H9 (cell line): ENCODE measurements around the gene SCN7A. TPM values are rescaled to one million over a fixed set of nuclear protein-coding genes. Genes with fewer than 3 reads are reported as not detected.

ENCODE experiments used
- DNase-seq: peaks from one replicate; pipeline ENCODE4 v3.0.0-alpha.2; 2017
- H2AFZ ChIP-seq: one replicate; pipeline ENCODE4 v1.6.1; 2013; ENCODE audit warnings: mild to moderate bottlenecking, low read length, control low read depth, moderate library complexity
- H2AK5ac ChIP-seq: 2 replicates; pipeline ENCODE4 v1.6.1; 2013; ENCODE audit warnings: low read length, control low read depth, mixed read lengths; ENCODE audit not compliant: insufficient read length
- H2BK120ac ChIP-seq: one replicate; pipeline ENCODE4 v1.6.1; 2013; ENCODE audit warnings: low read depth, mild to moderate bottlenecking, low read length, control low read depth, inconsistent platforms; ENCODE audit not compliant: poor library complexity, severe bottlenecking
- H2BK12ac ChIP-seq: 2 replicates; pipeline ENCODE4 v1.6.1; 2013; ENCODE audit warnings: low read length, control low read depth, mixed read lengths, low read depth; ENCODE audit not compliant: insufficient read length
- H2BK15ac ChIP-seq: 2 replicates; pipeline ENCODE4 v1.6.1; 2013; ENCODE audit warnings: low read depth, low read length, control low read depth
- H2BK20ac ChIP-seq: one replicate; pipeline ENCODE4 v1.6.1; 2013; ENCODE audit warnings: low read depth, mild to moderate bottlenecking, low read length, control low read depth, inconsistent platforms; ENCODE audit not compliant: poor library complexity, severe bottlenecking
- H2BK5ac ChIP-seq: 2 replicates; pipeline ENCODE4 v1.6.1; 2013; ENCODE audit warnings: low read length, control low read depth, mixed read lengths; ENCODE audit not compliant: insufficient read length
- H3K14ac ChIP-seq: 2 replicates; pipeline ENCODE4 v1.6.1; 2013; ENCODE audit warnings: low read length, control low read depth; ENCODE audit not compliant: insufficient read depth
- H3K18ac ChIP-seq: 2 replicates; pipeline ENCODE4 v1.6.1; 2013; ENCODE audit warnings: low read depth, mild to moderate bottlenecking, mixed read lengths, low read length, control low read depth; ENCODE audit not compliant: insufficient read length
- H3K23ac ChIP-seq: 2 replicates; pipeline ENCODE4 v1.6.1; 2013; ENCODE audit warnings: low read length, control low read depth, mixed read lengths, low read depth; ENCODE audit not compliant: insufficient read length
- H3K23me2 ChIP-seq: 2 replicates; pipeline ENCODE4 v1.6.1; 2013; ENCODE audit warnings: low read depth, mild to moderate bottlenecking, mixed read lengths, low read length, control low read depth; ENCODE audit not compliant: insufficient read length, poor library complexity, severe bottlenecking
- H3K27ac ChIP-seq: 2 replicates; pipeline ENCODE4 v1.5.1; 2013; ENCODE audit warnings: low read length, control low read depth, mixed read lengths, low read depth; ENCODE audit not compliant: insufficient read length
- H3K27me3 ChIP-seq: 2 replicates; pipeline ENCODE4 v1.6.1; 2013; ENCODE audit warnings: low read length, control low read depth, inconsistent platforms; ENCODE audit not compliant: insufficient read depth
- H3K4ac ChIP-seq: 2 replicates; pipeline ENCODE4 v1.6.1; 2013; ENCODE audit warnings: low read depth, mild to moderate bottlenecking, control low read depth, inconsistent platforms, low read length, moderate library complexity
- H3K4me1 ChIP-seq: 2 replicates; pipeline ENCODE4 v1.6.1; 2013; ENCODE audit warnings: low read length, control low read depth, inconsistent platforms; ENCODE audit not compliant: insufficient read depth
- H3K4me2 ChIP-seq: 2 replicates; pipeline ENCODE4 v1.6.1; 2013; ENCODE audit warnings: low read length, control low read depth, mixed read lengths; ENCODE audit not compliant: insufficient read length, insufficient read depth
- H3K56ac ChIP-seq: 2 replicates; pipeline ENCODE4 v1.6.1; 2013; ENCODE audit warnings: low read depth, mild to moderate bottlenecking, mixed read lengths, low read length, control low read depth; ENCODE audit not compliant: insufficient read length
- H3K79me1 ChIP-seq: 2 replicates; pipeline ENCODE4 v1.6.1; 2013; ENCODE audit warnings: low read depth, mild to moderate bottlenecking, moderate library complexity, low read length, control low read depth, inconsistent platforms; ENCODE audit not compliant: insufficient read depth, poor library complexity, severe bottlenecking
- H3K79me2 ChIP-seq: 2 replicates; pipeline ENCODE4 v1.6.1; 2013; ENCODE audit warnings: low read length, control low read depth, inconsistent platforms; ENCODE audit not compliant: insufficient read depth
- H3K9ac ChIP-seq: 2 replicates; pipeline ENCODE4 v1.6.1; 2013; ENCODE audit warnings: low read length, control low read depth, mixed read lengths; ENCODE audit not compliant: insufficient read length; ENCODE audit errors: extremely low read depth
- H3K9me3 ChIP-seq: one replicate; pipeline ENCODE4 v1.6.1; 2013; ENCODE audit warnings: low read depth, low read length, inconsistent platforms; ENCODE audit not compliant: control insufficient read depth
- H3T11ph ChIP-seq: one replicate; pipeline ENCODE4 v1.6.1; 2013; ENCODE audit warnings: mild to moderate bottlenecking, low read length, control low read depth, inconsistent platforms
- H4K20me1 ChIP-seq: one replicate; pipeline ENCODE4 v1.6.1; 2013; ENCODE audit not compliant: control insufficient read depth, insufficient read length, insufficient read depth
- H4K5ac ChIP-seq: 2 replicates; pipeline ENCODE4 v1.6.1; 2013; ENCODE audit warnings: low read depth, mild to moderate bottlenecking, mixed read lengths, low read length, control low read depth; ENCODE audit not compliant: insufficient read length
- H4K8ac ChIP-seq: replicated peaks from 2 replicates; pipeline ENCODE4 v1.6.1; 2013; ENCODE audit warnings: low read length, control low read depth, mixed read lengths, low read depth; ENCODE audit not compliant: insufficient read length
- H4K91ac ChIP-seq: 2 replicates; pipeline ENCODE4 v1.6.1; 2013; ENCODE audit warnings: low read depth, mild to moderate bottlenecking, moderate library complexity, mixed read lengths, low read length, control low read depth; ENCODE audit not compliant: insufficient read length
- H3K27ac Mint-ChIP-seq, 3 experiments: 2 replicates in 2 of 3; 3 replicates in 1 of 3; pipeline ENCODE4 v1.8.0; 2020 to 2021; ENCODE audit warnings: mixed read lengths in 3 of 3, mild to moderate bottlenecking in 1 of 3, moderate library complexity in 1 of 3
- H3K27me3 Mint-ChIP-seq: 2 replicates; pipeline ENCODE4 v1.8.0; 2021; ENCODE audit warnings: low read depth, mild to moderate bottlenecking, moderate library complexity, mixed read lengths
- H3K36me3 Mint-ChIP-seq, 3 experiments: 2 replicates in 2 of 3; 3 replicates in 1 of 3; pipeline ENCODE4 v1.8.0; 2020 to 2021; ENCODE audit warnings: low read depth in 3 of 3, mixed read lengths in 3 of 3; ENCODE audit not compliant: insufficient read depth in 1 of 3
- H3K4me1 Mint-ChIP-seq, 2 experiments: 2 replicates each; pipeline ENCODE4 v1.8.0; 2020; ENCODE audit warnings: mixed read lengths in 2 of 2
- H3K4me3 Mint-ChIP-seq, 2 experiments: 2 replicates in 1 of 2; 3 replicates in 1 of 2; pipeline ENCODE4 v1.8.0; 2020 to 2021; ENCODE audit warnings: mild to moderate bottlenecking in 2 of 2, mixed read lengths in 2 of 2, moderate library complexity in 1 of 2
- H3K9me3 Mint-ChIP-seq, 2 experiments: 2 replicates in 1 of 2; 3 replicates in 1 of 2; pipeline ENCODE4 v1.8.0; 2020; ENCODE audit warnings: mild to moderate bottlenecking in 2 of 2, mixed read lengths in 2 of 2, moderate library complexity in 1 of 2
- CTCF ChIP-seq: fragments of 200-600 bp; sonication (generic); conservative IDR thresholded peaks from 3 replicates; pipeline ENCODE4 v1.8.0; 2021; ENCODE audit warnings: antibody characterized with exemption, mild to moderate bottlenecking
- WGBS: extraction: QIAGEN DNeasy Blood & Tissue Kit; methylation state at CpG from one replicate; pipeline ENCODE4 v1.1.7; 2013; ENCODE audit warnings: missing lambda C conversion rate, low lambda C conversion rate, mixed read lengths; ENCODE audit not compliant: insufficient read length; ENCODE audit errors: extremely low coverage; 5-methylcytosine and 5-hydroxymethylcytosine counted together
- total RNA-seq: library from RNA; stranded (reverse); gene quantifications from 2 replicates; pipeline ENCODE4 v1.2.1, GENCODE V29; 2021

The SCN7A gene
- total RNA-seq, 1 experiment from 2014 or later: 0.07 TPM

- Histone ChIP-seq H4K5ac (no peak overlapping the region), H3T11ph (no peak overlapping the region), H3K27ac (no peak overlapping the region), H3K79me1 (no peaks in the 10 kb centered on the region), H3K4ac (no peak overlapping the region), H4K20me1 (no peaks in the 10 kb centered on the region), H2BK15ac (no peak overlapping the region), H3K79me2 (no peaks in the 10 kb centered on the region), H2AFZ (peak overlapping the region; percentile 52), H3K23ac (no peak overlapping the region), H4K91ac (no peak overlapping the region), H4K8ac (no peak overlapping the region), H3K14ac (no peak overlapping the region), H3K23me2 (no peaks in the 10 kb centered on the region), H3K4me1 (no peaks in the 10 kb centered on the region), H2AK5ac (no peak overlapping the region), H3K4me2 (no peak overlapping the region), H3K27me3 (no peaks in the 10 kb centered on the region), H2BK5ac (no peak overlapping the region), H3K9me3 (no peaks in the 10 kb centered on the region), H2BK12ac (no peak overlapping the region), H3K18ac (no peak overlapping the region), H3K56ac (no peak overlapping the region), H2BK120ac (no peak overlapping the region), H3K9ac (no peak overlapping the region), H2BK20ac (no peak overlapping the region)
- no peak for TF ChIP-seq CTCF
- Mint-ChIP-seq H3K4me3 (no peak overlapping the region), H3K4me1 (peaks cover 6% of the 10 kb centered on the region in 2 experiments), H3K27me3 (no peaks in the 10 kb centered on the region), H3K27ac (no peak overlapping the region), H3K36me3 (no peaks in the 10 kb centered on the region), H3K9me3 (no peaks in the 10 kb centered on the region)
- DNase-seq: no peak
- no CpG with 5 or more reads among the region's 10 CpGs for WGBS
Observed at GRCh38 chr2:166519391-166519962, 25.4 kb upstream of the SCN7A start.
